ENCODE measurements around the gene EXOC6B. TPM values are rescaled to one million over a fixed set of nuclear protein-coding genes. Genes with fewer than 3 reads are reported as not detected.

EXOC6B gene
- total RNA-seq, 4 donors from 2014 or later: 22.6 to 47.3 (median 32.5) TPM

- TF ChIP-seq CTCF (IDR thresholded peaks at IDR 0.05) (no peak), POLR2A (IDR thresholded peaks at IDR 0.05) (no peak)
- no peaks in the 10 kb centered on the region for H3K27me3 ChIP-seq
- intact Hi-C loops (cut with DNase I): no loop called here
- 93 to 94% methylated on average over 2 of the region's 2 CpGs for WGBS, 2 donors
- H3K27ac ChIP-seq: no peak overlapping the region
- no peaks in the 10 kb centered on the region for H3K4me1 ChIP-seq
- no peaks in the 10 kb centered on the region for H3K9me3 ChIP-seq
- no peak for DNase-seq
- H3K4me3 ChIP-seq (replicated peaks in 1 of 3): no peak overlapping the region
- no peaks in the 10 kb centered on the region for H3K36me3 ChIP-seq
Observed at GRCh38 chr2:72840066-72840465, 14.2 kb upstream of the EXOC6B start.

GRCh38 chr2:72837171-72837570 is 11.3 kb upstream of the EXOC6B start:
- no peaks in the 10 kb centered on the region for H3K4me1 ChIP-seq
- H3K9me3 ChIP-seq: no peaks in the 10 kb centered on the region
- DNase-seq: no peak
- WGBS, 2 donors: 88 to 91% methylated on average over 4 of the region's 4 CpGs
- no peak overlapping the region for H3K27ac ChIP-seq
- H3K36me3 ChIP-seq: no peaks in the 10 kb centered on the region
- H3K27me3 ChIP-seq: no peaks in the 10 kb centered on the region
- TF ChIP-seq CTCF (IDR thresholded peaks at IDR 0.05): no peak
- TF ChIP-seq POLR2A (IDR thresholded peaks at IDR 0.05): no peak
- intact Hi-C loops (cut with DNase I): no loop called here
- H3K4me3 ChIP-seq (replicated peaks in 1 of 3): no peak overlapping the region

GRCh38 chr2:72835403-72835802 is 9.6 kb upstream of the EXOC6B start:
- intact Hi-C loops (cut with DNase I): no loop called here
- Histone ChIP-seq H3K36me3 (no peaks in the 10 kb centered on the region), H3K27me3 (no peaks in the 10 kb centered on the region), H3K9me3 (no peaks in the 10 kb centered on the region), H3K4me1 (no peaks in the 10 kb centered on the region), H3K27ac (no peak overlapping the region), H3K4me3 (replicated peaks in 1 of 3) (no peak overlapping the region)
- 68 to 94% methylated on average over 1 of the region's 1 CpG for WGBS, 2 donors
- TF ChIP-seq CTCF (IDR thresholded peaks at IDR 0.05) (no peak), POLR2A (IDR thresholded peaks at IDR 0.05) (no peak)
- DNase-seq: no peak

- H3K9me3 ChIP-seq: no peaks in the 10 kb centered on the region
- WGBS, 2 donors: 63 to 92% methylated on average over 1 of the region's 1 CpG
- H3K36me3 ChIP-seq: no peaks in the 10 kb centered on the region
- no peak overlapping the region for H3K4me3 ChIP-seq (replicated peaks in 1 of 3)
- TF ChIP-seq CTCF (IDR thresholded peaks at IDR 0.05): no peak
- TF ChIP-seq POLR2A (IDR thresholded peaks at IDR 0.05): no peak
- no peaks in the 10 kb centered on the region for H3K27me3 ChIP-seq
- H3K27ac ChIP-seq: no peak overlapping the region
- intact Hi-C loops (cut with DNase I): no loop called here
- DNase-seq: no peak
- H3K4me1 ChIP-seq: no peaks in the 10 kb centered on the region
Observed at GRCh38 chr2:72834596-72834995, 8.8 kb upstream of the EXOC6B start.

- Histone ChIP-seq H3K9me3 (no peaks in the 10 kb centered on the region), H3K4me1 (no peaks in the 10 kb centered on the region), H3K36me3 (no peaks in the 10 kb centered on the region), H3K4me3 (replicated peaks in 1 of 3) (no peak overlapping the region), H3K27me3 (no peaks in the 10 kb centered on the region), H3K27ac (no peak overlapping the region)
- WGBS, 2 donors: 79 to 85% methylated on average over 5 of the region's 5 CpGs
- DNase-seq: no peak
- intact Hi-C loops (cut with DNase I): no loop called here
- TF ChIP-seq POLR2A (IDR thresholded peaks at IDR 0.05) (no peak), CTCF (IDR thresholded peaks at IDR 0.05) (no peak)
Observed at GRCh38 chr2:72833084-72833714, 7.4 kb upstream of the EXOC6B start.
